HG03442 (cell line): ENCODE data around the gene CREBL2.
"Not testable (repeated sequence)": the region's sequence is repeated elsewhere in the genome, so short reads cannot be mapped to it uniquely, and the experiment has no call there.

Source experiments
- ATAC-seq: cut with Tn5 transposase; IDR thresholded peaks from one replicate; pipeline ENCODE4 v1.9.1; 2021; ENCODE audit warnings: mild to moderate bottlenecking, moderate library complexity; ENCODE audit not compliant: unreplicated experiment

CREBL2 gene

DNA sequence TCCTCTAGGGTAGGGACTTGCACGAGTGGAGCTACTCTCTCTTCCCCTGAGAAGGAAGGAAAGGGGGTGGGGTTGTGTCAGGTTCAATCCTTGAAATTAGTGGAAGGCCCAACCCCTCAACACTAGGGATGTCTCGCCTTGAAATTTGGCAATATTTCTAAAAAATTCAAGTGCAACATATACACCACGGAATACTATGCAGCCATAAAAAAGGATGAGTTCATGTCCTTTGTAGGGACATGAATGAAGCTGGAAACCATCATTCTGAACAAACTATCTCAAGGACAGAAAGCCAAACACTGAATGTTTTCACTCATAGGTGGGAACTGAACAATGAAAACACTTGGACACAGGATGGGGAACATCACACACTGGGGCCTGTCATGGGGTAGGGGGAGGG lies 15.1 kb upstream of the CREBL2 start:
- not testable (repeated sequence) for ATAC-seq

DNA sequence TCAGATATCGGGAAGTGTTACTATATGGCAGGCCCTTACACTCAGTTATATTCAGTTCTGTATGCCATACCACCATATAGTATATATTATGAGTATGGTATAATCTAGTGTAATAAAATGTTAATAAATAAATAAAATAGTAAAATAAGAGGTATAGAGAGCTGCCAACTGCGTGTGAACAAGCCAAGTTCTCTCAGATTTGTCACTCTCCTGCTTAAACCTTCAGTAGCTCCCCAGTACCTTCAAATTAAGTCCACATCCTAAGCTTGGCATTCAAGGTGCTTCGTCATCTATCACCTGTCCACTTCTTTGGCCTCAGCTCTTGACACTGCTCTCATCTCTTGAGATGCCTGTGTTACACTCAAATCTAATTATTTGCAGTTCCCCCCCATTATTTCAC lies 12.8 kb upstream of the CREBL2 start:
- ATAC-seq: no peak

DNA sequence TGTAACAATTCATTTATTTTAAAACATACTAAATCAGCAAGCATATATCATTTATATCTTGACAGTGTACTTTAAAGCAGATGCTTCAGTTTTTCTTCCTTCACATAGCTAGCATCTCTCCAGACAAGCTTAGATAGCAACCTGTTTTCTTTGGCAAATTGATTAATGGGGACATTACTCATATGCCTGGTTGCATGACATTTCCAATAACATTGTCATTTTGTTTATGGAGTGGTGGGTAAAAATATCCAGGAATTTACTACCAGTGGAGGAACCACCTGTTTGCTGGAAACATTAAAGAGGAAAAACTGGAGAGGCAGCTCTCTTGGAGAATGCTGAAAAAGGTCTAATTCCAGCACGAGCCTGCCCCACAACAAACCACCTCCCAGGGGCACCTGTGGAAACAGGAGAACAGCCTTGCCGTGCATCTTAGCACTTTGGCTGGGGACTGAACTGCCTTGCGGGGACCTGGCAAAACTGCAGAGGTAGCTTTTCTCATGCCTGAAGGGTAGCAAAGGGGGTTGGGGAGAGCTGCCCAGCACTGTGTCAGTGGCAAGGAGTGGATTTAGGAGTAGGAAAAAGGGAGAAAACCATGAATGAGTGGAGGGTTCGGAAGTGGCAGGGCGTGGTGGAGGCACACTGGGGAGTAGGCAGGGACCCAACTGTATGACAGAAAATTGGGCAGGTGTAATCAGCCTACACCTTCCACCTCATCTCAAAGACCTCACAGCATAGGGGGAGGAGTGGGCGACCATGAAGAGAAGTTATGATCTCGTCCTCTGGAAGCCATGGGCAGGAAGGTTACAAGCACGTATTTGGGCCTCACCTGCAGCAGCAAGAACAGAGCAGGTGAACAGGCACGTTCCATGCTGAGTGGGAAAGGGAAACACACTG lies 11.7 kb upstream of the CREBL2 start:
- no peak for ATAC-seq

DNA sequence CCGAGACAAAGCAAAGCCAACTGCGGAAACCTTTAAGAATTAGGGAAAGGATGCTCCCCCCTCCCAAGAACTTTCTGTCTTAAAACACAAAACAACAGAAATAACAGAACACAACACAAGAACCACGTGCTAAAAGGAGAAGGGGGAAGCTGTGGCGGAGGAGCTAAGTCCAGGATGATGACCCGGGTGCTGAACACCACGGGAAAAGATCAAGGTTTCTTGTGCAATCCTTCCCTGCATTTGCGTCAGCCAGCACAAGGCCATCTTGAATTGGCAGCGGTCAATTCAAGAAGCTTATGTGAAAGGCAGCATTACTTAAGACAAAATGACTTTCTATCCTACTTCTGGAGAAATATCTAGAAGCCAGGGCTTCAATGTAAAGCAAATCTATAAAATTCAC lies 11.0 kb upstream of the CREBL2 start:
- ATAC-seq: no peak

DNA sequence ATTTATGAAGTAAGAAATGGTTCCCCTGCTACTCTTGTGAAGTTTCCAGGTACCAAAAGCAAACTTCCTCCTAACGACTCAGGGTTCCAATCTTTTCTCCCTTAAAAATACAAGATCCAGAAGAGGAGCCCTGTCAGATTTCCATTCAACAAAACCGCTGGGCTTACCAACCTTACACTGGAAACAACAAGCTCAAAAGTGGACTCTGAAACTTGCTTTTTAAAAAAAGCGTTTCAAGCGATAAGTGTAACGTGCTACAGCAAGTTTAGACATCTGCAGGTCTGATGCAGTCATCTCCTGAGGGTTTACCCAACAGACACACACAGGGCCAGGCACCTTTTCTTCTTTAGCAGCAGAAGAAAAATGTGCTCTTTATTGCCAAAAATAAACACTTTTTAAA lies 6.9 kb upstream of the CREBL2 start:
- ATAC-seq: no peak

DNA sequence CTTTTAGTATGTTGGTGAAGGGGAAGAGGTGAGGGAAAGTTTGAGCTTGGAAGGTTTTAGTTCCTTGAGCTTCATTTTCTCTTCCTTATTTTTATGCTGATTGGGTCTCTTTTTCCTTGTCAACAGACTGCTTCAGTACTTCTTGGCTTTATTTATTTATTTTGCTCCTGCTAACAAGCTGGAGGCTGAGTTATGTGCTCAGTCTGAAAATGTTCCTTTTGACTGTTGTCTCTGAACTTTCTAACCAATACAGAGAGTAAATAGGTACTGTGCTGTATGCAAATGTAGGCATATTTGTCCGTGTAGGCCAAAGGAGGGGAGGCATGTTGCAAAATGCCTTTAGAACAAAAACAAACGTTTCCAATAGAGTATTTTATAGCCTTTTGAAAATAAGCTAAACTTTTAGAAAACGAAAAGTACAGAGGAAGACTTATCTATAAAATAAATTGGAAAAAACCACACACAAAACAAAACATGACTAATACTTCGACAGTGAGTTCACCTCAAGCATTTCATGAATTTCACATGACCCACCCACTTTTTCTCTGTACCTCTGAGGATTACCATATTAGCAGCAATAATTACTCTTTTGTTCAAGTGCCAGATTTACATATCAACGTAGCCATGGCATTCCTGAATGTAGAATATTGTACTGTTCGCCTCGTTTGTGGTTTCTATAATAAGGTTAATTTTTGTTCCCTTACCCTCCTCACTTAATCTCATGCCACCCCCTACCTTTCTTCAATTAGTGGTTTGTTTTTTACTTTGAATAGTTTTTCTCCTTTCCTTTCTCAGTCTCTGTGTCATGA lies 4.7 kb upstream of the CREBL2 start:
- ATAC-seq: peak; percentile 41

DNA sequence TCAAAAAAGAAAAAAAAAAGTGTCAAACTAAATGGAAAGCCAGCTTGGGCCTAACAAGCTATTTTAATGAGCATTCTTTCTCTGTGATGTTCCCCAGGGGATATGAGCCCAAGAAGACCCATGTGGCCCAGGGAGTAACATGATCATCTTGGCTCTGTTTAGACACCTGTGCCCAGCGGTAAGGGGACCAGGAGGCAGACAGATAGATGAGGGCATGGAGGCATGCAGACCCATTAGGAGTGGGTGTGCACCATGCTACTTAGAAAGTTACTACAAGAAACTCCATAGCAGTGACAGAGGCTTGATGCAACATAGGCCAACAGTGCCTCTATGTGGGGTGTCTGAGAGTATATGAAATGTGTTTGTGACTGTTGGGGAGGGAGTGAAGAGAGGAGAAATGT lies 3.1 kb upstream of the CREBL2 start:
- ATAC-seq: no peak

DNA sequence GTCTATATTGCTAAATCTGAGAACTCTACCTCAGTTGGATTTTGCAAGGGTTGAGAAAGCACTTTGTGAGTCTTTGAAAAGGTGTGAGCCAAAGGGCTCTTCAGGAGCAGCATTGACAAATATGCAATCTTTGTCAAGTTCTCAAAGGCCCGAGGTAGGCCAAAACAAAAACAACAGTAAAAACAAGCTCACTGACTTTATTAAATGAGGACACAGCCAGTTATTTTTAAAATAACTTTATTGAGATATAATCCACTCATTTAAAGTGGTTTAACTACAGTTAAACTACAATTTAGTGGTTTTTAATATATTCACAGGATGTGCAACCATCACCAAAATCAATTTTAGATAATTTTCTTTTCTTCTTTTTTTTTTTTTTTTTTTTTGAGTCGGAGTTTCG lies 2.0 kb upstream of the CREBL2 start:
- ATAC-seq: no peak

DNA sequence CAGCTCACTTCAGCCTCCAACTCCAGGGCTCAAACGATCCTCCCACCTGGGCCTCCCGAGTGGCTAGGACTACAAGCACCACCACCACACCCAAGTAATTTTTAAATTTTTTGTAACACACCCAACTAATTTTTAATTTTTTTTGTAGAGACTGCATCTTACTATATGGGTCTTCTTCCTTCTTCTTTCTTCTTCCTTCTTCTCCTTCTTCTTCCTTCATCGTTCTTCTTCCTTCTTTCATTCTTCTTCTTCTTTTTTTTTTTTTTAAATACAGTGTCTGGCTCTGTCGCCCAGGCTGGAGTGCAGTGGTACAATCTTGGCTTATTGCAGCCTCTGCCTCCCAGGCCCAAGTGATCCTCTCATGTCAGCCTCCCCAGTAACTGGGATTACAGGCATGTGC lies 965 bp upstream of the CREBL2 start:
- ATAC-seq: no peak

DNA sequence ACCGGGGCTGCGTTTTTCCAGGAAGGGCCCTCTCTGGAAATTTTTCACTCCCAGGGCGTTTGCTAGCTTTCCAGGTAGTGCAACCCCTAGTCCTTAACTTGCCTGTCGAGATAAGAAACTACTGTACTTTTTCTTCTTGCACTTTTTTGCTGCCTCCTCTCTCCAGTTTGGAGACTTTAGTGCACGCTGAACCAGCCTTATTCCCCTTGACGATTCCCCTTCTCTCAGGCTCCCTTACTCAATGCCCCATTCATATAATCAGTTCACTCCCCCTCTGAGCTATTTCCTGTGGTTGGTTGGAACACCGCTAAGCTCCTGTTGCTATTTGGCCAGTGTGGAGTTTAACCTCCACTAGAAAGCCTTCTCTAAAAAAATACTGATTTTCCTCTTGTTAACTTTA lies 682 bp downstream of the CREBL2 start:
- ATAC-seq: no peak

DNA sequence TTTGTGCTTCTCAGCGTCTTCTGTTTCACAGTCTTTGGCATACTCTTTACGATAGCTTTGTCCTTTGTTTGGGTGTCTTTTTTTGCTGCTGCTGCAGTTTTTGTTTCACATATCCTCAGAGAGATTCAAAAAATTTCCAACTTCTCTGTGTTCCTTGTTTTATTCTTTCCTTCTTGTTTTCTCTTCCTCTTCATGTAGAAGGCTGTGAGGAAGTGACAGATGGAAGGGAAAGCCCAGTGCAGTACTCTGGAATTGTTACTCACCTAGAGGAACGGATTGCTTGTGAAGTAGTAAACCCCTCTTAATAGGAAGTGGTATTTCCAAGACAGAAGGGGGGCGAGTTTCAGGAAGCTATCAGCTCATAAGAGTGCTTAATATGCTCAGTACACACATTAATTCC lies 1.7 kb downstream of the CREBL2 start:
- ATAC-seq: no peak

DNA sequence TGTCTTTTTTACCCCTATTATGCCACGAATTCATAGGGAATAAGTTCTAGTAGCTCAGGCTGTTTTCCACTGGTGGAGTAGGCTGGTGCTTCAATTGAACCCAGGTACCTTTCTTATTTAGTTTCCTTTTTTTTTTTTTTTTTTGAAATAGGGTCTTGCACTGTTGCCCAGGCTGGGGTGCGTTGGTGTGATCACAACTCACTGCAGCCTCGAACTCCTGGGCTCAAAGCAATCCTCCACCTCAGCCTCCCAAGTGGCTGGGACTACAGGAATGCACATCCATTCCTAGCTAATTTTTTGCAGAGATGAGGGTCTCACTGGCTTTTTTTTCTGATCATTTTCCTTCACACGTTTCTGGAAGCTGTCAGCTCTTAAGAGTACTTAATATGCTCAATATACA lies 2.7 kb downstream of the CREBL2 start:
- ATAC-seq: no peak

DNA sequence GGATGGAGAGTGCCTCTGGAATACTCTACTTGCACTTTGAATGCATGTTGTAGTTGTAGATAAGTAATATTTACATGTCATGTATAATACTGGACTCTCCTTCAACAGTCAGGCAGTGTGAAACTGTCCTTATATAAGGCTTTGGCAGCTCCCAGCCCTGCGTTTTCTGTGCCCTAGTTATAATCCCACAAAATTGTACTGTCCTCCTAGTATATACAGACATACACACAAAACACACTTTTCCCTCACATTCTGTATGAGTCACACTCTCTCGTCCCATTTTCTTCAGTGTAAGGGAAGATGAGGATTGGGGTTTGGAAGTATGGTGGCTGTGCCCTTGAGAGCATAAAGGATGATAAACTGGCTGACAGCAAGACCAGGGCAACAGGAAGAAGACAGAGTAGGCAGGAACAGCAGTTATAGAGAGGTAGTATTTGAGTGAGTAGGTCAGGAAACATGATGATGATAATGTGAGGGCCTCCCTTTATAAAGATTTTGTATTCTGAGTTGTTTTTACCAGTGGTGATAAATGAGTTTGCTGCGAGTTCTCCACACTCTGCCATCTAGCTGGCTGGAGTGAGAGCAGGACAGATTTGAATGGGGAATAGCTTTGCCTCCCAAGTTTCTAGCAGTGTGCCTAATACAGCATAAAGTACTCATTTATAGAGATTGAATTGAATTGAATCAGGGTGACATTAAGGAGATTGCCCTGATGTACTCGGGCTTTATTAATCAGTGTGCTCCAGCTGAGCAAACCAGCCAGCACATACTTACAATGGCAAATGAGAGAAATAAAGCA lies 5.0 kb downstream of the CREBL2 start:
- no peak for ATAC-seq

DNA sequence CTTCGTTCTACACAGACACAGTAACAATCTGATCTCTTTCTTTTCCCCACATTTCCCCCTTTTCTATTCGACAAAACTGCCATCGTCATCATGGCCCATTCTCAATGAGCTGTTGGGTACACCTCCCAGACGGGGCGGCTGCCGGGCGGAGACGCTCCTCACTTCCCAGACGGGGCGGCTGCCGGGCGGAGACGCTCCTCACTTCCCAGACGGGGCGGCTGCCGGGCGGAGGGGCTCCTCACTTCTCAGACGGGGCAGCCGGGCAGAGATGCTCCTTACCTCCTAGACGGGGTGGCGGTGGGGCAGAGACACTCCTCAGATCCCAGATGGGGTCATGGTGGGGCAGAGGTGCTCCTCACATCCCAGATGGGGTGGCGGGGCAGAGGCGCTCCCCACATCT lies 6.4 kb downstream of the CREBL2 start:
- not testable (repeated sequence) for ATAC-seq

DNA sequence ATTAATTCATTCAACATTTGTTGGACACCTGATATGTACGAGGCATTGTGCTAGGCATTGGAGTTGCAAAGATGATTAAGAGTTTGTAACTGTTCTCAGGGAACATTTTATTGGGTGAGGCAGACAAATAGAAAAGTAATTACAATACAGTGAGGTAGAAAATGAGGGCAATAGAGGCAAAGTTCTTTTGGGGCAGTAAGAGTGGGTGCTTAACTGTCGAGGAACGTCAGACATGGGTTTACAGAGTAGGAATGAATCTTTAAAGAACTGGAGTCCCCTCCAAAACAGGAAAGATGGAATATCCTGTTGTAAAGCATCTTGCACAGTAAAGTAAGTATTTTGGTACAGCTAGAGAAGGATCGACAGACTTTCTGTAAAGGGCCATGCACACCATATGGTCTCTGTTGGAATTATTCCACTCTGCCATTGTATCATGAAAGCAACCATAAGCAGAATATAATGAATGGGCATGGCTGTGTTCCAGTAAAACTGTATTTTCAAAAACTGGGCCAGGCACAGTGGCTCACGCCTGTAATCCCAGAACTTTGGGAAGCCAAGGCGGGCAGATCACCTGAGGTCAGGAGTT lies 9.1 kb downstream of the CREBL2 start:
- no peak for ATAC-seq

DNA sequence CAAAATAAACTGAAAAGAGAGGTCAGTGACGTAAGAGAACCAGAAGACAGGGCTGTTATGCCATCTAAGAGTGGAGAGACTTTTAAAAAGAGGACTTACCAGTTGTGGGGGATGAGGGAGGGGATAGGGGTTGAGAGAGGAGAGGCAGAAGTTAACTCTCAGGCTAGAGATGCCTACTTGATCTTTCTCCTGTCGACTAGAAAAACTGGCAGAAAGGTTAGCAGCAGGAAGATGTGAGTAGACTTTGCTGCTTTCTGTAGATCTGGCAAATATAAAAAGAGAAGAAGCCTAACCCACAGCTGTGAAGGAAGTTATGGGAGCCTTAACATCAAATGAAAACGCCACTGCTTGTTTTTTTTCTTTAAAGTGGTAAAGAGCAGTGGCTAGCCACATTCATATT lies 10.7 kb downstream of the CREBL2 start:
- ATAC-seq: no peak

DNA sequence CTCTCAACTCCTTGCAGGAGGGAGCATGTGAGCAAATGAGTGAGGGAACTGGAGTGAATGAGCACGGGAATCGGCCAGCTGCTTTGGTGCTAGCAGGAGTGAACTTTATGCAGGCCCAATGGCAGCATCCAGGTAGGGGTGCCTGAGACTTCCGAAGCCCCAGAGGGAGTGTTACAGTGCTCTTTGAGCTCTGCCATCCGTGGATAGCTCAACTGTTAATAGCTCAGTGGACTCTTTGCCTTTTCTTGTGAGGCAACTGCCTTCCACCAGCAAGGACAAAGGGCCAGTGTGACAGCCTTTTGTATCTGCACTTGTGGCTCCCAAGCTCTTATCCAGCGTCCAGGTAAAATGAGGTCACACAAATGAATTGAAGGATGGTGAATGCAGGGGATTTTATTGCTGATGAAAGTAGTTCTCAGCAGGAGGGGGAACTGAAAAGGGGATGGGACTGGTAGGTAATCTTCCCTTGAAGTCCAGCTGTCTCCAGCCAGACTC lies 12.9 kb downstream of the CREBL2 start:
- ATAC-seq: no peak

DNA sequence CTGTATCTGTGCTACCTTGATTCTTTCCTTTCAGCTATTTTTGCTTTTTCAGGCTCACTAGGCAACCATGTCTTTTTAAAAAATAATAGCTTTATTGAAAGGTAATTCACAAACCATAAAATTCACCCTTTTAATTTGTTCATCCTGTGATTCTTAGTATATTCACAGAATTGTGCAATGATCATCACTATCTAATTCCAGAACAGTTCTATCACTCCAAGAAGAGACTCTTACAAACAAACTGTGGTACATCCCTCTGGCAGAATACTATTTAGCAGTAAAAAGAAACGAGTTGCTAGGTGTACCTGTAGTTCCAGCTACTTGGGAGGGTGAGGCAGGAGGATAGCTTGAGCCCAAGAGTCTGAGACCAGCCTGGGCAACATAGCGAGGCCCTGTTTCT lies 14.8 kb downstream of the CREBL2 start:
- ATAC-seq: no peak

DNA sequence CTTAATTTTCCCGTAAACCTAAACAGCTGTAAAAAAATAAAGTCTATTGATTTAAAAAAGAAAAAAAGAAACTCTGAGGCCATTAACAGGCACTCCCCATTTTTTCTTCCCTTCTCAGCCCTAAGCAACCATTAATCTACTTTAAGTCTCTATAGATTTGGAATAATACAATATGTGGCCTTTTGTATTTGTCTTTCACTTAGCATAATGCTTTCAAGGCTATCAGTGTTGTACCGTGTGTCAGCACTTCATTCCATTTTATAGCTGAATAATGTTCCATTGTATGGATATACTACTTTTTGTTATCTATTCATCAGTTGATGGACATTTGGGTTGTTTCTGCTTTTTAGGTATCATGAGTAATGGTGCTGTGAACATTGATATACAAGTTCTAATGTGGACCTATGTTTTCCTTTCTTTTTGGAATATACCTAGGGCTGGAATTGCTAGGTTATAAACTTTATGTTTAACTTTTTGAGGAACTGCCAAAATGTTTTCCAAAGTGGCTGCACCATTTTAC lies 15.7 kb downstream of the CREBL2 start:
- ATAC-seq: no peak

DNA sequence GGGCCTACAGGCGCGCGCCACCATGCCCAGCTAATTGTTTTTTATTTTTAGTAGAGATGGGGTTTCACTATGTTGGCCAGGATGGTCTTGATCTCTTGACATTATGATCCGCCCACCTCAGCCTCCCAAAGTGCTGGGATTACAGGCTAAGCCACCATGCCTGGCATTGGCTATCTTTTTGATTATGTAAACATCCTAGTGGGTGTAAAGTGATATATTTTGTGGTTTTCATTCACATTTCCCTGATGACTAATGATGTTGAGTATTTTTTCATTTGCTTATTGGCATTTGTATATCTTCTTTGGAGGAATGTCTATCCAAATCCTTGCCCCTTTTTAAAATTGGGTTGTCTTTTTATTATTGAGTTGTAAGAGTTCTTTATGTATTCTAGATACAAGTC lies 16.3 kb downstream of the CREBL2 start:
- no peak for ATAC-seq

DNA sequence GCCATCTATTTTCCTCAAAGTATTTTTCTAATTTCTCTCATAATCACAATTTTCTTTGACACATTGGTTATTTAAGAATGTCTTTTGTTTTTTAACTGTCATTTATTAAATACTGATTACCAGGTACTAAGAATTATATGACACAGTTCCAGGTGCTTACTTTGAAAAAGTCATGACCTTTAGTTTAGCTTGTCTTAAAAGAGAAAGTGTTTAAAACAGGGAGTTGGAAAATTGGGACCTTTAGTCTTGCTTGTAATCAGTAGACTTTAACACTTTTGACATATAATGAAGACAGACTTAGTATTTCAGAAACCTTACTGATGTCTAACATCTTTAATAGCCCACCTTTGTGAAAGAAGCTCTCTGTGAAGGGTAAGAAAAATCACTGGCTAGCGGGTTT lies 19.2 kb downstream of the CREBL2 start:
- ATAC-seq: no peak
